WTC11 (cell line): ENCODE data around the gene FMNL1.

Experiments
- CBFB ChIP-seq: sonication (generic); formaldehyde crosslinking; IDR thresholded peaks from 2 replicates; pipeline ENCODE4 v1.8.1; 2022; ENCODE audit warnings: mild to moderate bottlenecking, low read depth, missing genetic modification reagents
- FOXP1 ChIP-seq: sonication (generic); formaldehyde crosslinking; IDR thresholded peaks from 2 replicates; pipeline ENCODE4 v1.8.0; 2022; ENCODE audit warnings: missing genetic modification reagents, mild to moderate bottlenecking, moderate library complexity, borderline replicate concordance
- JAZF1 ChIP-seq: fragments of 250-450 bp; sonication (Bioruptor Pico); IDR thresholded peaks from 2 replicates; pipeline ENCODE4 v1.9.0; 2021; ENCODE audit warnings: moderate library complexity, mild to moderate bottlenecking, inconsistent platforms
- KAT7 ChIP-seq: sonication (generic); formaldehyde crosslinking; IDR thresholded peaks from 2 replicates; pipeline ENCODE4 v1.8.1; 2023; ENCODE audit warnings: missing genetic modification reagents, mild to moderate bottlenecking, borderline replicate concordance
- MXD4 ChIP-seq: fragments of 250-450 bp; sonication (Bioruptor Pico); IDR thresholded peaks from 2 replicates; pipeline ENCODE4 v1.8.0; 2021; ENCODE audit warnings: mild to moderate bottlenecking, moderate library complexity, borderline replicate concordance
- TEAD4 ChIP-seq: sonication (generic); formaldehyde crosslinking; IDR thresholded peaks from 2 replicates; pipeline ENCODE4 v1.8.0; 2022; ENCODE audit warnings: mild to moderate bottlenecking, missing genetic modification reagents
- ZNF121 ChIP-seq: sonication (generic); formaldehyde crosslinking; IDR thresholded peaks from 2 replicates; pipeline ENCODE4 v1.8.0; 2023; ENCODE audit warnings: missing genetic modification reagents
- ZNF219 ChIP-seq: sonication (generic); formaldehyde crosslinking; IDR thresholded peaks from 2 replicates; pipeline ENCODE4 v1.8.0; 2023; ENCODE audit warnings: missing genetic modification reagents, mild to moderate bottlenecking, borderline replicate concordance
- ZNF232 ChIP-seq: sonication (generic); formaldehyde crosslinking; IDR thresholded peaks from 2 replicates; pipeline ENCODE4 v1.8.0; 2022; ENCODE audit warnings: mild to moderate bottlenecking, missing genetic modification reagents
- TF ChIP-seq, protein P1 (sequence below): fragments of 200-600 bp; IDR thresholded peaks from 2 replicates; pipeline ENCODE4 v1.8.0; 2022; ENCODE audit warnings: antibody characterized with exemption
- TF ChIP-seq, protein P2 (sequence below): fragments of 250-450 bp; sonication (Bioruptor Pico); IDR thresholded peaks from 2 replicates; pipeline ENCODE4 v1.9.0; 2021; ENCODE audit warnings: mild to moderate bottlenecking
- TF ChIP-seq, protein P3 (sequence below): sonication (generic); formaldehyde crosslinking; IDR thresholded peaks from 2 replicates; pipeline ENCODE4 v1.8.1; 2022; ENCODE audit warnings: low read depth, missing genetic modification reagents, borderline replicate concordance
- TF ChIP-seq, protein P4 (sequence below): sonication (generic); formaldehyde crosslinking; IDR thresholded peaks from 2 replicates; pipeline ENCODE4 v1.8.0; 2022; ENCODE audit warnings: mild to moderate bottlenecking, missing genetic modification reagents

DNA sequence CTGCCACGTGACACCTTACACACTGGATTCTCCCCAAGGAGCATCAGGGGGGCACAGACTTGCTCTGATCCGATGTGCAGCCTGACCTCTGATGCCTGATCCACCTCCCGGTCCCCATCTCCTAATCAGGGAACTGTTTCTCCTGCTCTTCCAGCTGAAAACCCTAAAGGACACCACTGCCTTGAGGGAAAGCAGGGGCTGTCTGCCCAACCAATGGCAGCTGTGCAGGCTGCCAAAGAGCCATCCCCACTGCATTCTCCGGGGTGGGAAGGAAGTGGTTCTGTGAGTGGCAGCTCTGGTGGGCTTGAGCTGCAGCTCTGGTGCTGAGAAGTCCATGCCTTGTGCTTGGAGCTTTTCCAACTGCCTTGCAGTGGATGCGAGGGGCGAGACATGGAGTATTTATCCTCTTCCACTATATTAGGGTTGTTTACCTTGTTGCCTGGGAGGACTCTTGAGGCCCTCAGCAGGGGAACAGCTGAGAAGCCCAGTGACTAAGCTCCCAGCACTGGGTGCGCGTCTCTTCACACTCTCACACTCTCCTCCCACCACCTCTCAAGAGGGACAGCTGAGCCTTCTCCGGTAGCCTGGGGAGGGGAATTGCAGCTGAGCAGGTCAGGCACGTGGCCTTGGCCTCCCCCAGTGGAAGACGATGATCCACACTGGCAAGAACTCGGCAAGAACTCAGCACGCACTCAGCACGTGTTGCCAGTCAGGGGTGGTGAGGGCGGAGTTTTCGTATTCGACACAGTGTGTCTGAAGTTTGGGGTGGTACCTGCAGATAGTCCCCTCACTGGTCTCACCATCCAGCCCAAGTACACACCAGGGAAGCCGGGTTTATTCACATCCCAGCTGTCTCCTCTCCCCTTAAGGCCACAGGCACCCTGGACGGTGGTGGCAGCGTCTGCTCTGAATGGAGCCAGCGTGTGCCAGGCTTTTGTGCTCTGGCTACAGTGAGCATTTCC, 61.3 kb downstream of the FMNL1 start:
- TF ChIP-seq, protein P1, sequence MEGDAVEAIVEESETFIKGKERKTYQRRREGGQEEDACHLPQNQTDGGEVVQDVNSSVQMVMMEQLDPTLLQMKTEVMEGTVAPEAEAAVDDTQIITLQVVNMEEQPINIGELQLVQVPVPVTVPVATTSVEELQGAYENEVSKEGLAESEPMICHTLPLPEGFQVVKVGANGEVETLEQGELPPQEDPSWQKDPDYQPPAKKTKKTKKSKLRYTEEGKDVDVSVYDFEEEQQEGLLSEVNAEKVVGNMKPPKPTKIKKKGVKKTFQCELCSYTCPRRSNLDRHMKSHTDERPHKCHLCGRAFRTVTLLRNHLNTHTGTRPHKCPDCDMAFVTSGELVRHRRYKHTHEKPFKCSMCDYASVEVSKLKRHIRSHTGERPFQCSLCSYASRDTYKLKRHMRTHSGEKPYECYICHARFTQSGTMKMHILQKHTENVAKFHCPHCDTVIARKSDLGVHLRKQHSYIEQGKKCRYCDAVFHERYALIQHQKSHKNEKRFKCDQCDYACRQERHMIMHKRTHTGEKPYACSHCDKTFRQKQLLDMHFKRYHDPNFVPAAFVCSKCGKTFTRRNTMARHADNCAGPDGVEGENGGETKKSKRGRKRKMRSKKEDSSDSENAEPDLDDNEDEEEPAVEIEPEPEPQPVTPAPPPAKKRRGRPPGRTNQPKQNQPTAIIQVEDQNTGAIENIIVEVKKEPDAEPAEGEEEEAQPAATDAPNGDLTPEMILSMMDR, result no peak
- no peak for TF ChIP-seq ZNF219 (CRISPR knock-in tag)
- TF ChIP-seq FOXP1, result no peak
- no peak for TF ChIP-seq ZNF121 (CRISPR knock-in tag)
- TF ChIP-seq CBFB (CRISPR knock-in tag), result no peak
- TF ChIP-seq, protein P2, sequence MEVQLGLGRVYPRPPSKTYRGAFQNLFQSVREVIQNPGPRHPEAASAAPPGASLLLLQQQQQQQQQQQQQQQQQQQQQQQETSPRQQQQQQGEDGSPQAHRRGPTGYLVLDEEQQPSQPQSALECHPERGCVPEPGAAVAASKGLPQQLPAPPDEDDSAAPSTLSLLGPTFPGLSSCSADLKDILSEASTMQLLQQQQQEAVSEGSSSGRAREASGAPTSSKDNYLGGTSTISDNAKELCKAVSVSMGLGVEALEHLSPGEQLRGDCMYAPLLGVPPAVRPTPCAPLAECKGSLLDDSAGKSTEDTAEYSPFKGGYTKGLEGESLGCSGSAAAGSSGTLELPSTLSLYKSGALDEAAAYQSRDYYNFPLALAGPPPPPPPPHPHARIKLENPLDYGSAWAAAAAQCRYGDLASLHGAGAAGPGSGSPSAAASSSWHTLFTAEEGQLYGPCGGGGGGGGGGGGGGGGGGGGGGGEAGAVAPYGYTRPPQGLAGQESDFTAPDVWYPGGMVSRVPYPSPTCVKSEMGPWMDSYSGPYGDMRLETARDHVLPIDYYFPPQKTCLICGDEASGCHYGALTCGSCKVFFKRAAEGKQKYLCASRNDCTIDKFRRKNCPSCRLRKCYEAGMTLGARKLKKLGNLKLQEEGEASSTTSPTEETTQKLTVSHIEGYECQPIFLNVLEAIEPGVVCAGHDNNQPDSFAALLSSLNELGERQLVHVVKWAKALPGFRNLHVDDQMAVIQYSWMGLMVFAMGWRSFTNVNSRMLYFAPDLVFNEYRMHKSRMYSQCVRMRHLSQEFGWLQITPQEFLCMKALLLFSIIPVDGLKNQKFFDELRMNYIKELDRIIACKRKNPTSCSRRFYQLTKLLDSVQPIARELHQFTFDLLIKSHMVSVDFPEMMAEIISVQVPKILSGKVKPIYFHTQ (CRISPR knock-in tag), result no peak
- TF ChIP-seq JAZF1 (CRISPR knock-in tag), result no peak
- TF ChIP-seq, protein P3, sequence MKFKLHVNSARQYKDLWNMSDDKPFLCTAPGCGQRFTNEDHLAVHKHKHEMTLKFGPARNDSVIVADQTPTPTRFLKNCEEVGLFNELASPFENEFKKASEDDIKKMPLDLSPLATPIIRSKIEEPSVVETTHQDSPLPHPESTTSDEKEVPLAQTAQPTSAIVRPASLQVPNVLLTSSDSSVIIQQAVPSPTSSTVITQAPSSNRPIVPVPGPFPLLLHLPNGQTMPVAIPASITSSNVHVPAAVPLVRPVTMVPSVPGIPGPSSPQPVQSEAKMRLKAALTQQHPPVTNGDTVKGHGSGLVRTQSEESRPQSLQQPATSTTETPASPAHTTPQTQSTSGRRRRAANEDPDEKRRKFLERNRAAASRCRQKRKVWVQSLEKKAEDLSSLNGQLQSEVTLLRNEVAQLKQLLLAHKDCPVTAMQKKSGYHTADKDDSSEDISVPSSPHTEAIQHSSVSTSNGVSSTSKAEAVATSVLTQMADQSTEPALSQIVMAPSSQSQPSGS (CRISPR knock-in tag), result no peak
- TF ChIP-seq ZNF232, result no peak
- no peak for TF ChIP-seq KAT7 (CRISPR knock-in tag)
- no peak for TF ChIP-seq TEAD4
- TF ChIP-seq MXD4 (CRISPR knock-in tag), result no peak
- TF ChIP-seq, protein P4, sequence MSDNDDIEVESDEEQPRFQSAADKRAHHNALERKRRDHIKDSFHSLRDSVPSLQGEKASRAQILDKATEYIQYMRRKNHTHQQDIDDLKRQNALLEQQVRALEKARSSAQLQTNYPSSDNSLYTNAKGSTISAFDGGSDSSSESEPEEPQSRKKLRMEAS (CRISPR knock-in tag), result no peak
